Testis (tissue), 2 donors: ENCODE data around the gene PWP2.
"Not testable (repeated sequence)": the region's sequence is repeated elsewhere in the genome, so short reads cannot be mapped to it uniquely, and the experiment has no call there.

Experiments used
- POLR2A ChIP-seq: fragments of 450-650 bp; IDR thresholded peaks from one replicate; pipeline ENCODE4 v1.6.1; 2017; ENCODE audit warnings: antibody characterized with exemption, mild to moderate bottlenecking, moderate library complexity
- TF ChIP-seq, protein P1 (sequence below), 3 experiments: fragments of 450-650 bp in 2 of 3; fragments of 200-600 bp in 1 of 3; sonication (generic) in 1 of 3; IDR thresholded peaks; one replicate each; pipeline ENCODE4 v1.5.1; 2016 to 2019; ENCODE audit warnings: antibody characterized with exemption in 3 of 3, mild to moderate bottlenecking in 2 of 3, moderate library complexity in 1 of 3

- TF ChIP-seq, protein P1, sequence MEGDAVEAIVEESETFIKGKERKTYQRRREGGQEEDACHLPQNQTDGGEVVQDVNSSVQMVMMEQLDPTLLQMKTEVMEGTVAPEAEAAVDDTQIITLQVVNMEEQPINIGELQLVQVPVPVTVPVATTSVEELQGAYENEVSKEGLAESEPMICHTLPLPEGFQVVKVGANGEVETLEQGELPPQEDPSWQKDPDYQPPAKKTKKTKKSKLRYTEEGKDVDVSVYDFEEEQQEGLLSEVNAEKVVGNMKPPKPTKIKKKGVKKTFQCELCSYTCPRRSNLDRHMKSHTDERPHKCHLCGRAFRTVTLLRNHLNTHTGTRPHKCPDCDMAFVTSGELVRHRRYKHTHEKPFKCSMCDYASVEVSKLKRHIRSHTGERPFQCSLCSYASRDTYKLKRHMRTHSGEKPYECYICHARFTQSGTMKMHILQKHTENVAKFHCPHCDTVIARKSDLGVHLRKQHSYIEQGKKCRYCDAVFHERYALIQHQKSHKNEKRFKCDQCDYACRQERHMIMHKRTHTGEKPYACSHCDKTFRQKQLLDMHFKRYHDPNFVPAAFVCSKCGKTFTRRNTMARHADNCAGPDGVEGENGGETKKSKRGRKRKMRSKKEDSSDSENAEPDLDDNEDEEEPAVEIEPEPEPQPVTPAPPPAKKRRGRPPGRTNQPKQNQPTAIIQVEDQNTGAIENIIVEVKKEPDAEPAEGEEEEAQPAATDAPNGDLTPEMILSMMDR (IDR thresholded peaks at IDR 0.05): not testable (repeated sequence)
- TF ChIP-seq POLR2A: not testable (repeated sequence)
Measured at GRCh38 chr21:44159349-44160297, 52.4 kb downstream of the PWP2 start.
